Glutamatergic neuron (in vitro differentiated cells): Measurements from ENCODE around the gene CCNH. TPM values are rescaled to one million over a fixed set of nuclear protein-coding genes. Genes with fewer than 3 reads are reported as not detected.

Experiments used
- DNase-seq: peaks from one replicate; pipeline ENCODE4 v3.0.0; 2022
- H3K27ac Mint-ChIP-seq: one replicate; pipeline ENCODE4 v1.8.0; 2020; ENCODE audit warnings: mild to moderate bottlenecking, mixed read lengths, inconsistent platforms; ENCODE audit not compliant: unreplicated experiment
- H3K27me3 Mint-ChIP-seq: one replicate; pipeline ENCODE4 v1.8.0; 2020; ENCODE audit warnings: mild to moderate bottlenecking, moderate library complexity, mixed read lengths, inconsistent platforms; ENCODE audit not compliant: unreplicated experiment
- H3K36me3 Mint-ChIP-seq: one replicate; pipeline ENCODE4 v1.8.0; 2020; ENCODE audit warnings: mild to moderate bottlenecking, mixed read lengths, inconsistent platforms; ENCODE audit not compliant: unreplicated experiment
- H3K4me1 Mint-ChIP-seq: one replicate; pipeline ENCODE4 v1.8.0; 2020; ENCODE audit warnings: mild to moderate bottlenecking, low read depth, mixed read lengths, inconsistent platforms; ENCODE audit not compliant: unreplicated experiment
- H3K4me3 Mint-ChIP-seq: one replicate; pipeline ENCODE4 v1.8.0; 2020; ENCODE audit warnings: mild to moderate bottlenecking, mixed read lengths, inconsistent platforms; ENCODE audit not compliant: unreplicated experiment
- H3K9me3 Mint-ChIP-seq: one replicate; pipeline ENCODE4 v1.8.0; 2020; ENCODE audit warnings: mild to moderate bottlenecking, moderate library complexity, mixed read lengths, inconsistent platforms; ENCODE audit not compliant: unreplicated experiment
- total RNA-seq: library from RNA; stranded (reverse); fragmentation: NEBNext Ultra II Directional; extraction: Animal tissue kit (Norgen Biotek cat#: 25700); gene quantifications from one replicate; pipeline ENCODE4 v1.2.1, GENCODE V29; 2021; ENCODE audit not compliant: unreplicated experiment
- TF ChIP-seq, protein P1 (sequence below): fragments of 200-600 bp; sonication (generic); IDR thresholded peaks from one replicate; pipeline ENCODE4 v1.5.0; 2021; ENCODE audit not compliant: partially characterized antibody, unreplicated experiment

Gene CCNH
- total RNA-seq, 1 donor from 2014 or later, result 40.1 TPM

DNA sequence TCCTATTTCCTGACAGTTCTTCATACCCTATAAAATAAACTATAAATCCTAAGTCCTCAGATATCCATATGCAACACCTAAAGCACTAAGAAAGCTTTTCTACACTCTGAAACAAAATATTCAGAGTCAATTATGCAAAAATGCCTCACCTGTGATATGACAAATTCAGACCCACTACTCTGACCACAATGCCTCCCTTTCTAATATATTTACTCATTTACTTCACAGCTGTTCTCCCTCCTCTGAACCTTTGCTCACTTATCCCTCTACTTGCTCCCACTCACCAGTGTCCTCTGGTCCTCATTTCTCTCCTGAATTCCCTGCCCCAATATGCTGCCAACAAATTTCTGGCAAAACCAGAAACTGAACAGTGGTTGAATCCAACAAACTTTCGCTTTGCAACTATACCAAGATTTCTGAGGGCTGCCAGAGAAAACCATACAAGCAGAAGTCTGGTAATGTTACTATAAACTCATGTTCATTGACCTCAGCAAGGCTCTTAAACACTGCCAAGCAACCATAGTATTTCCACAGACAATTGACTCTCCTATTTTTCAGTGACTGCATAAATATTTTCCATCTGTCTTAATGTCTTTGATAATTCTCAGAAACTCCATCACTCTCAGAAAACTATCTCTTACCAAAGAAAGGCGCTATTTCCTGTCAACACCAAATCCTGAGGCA, 7.1 kb downstream of the CCNH start:
- no peak for DNase-seq
- Mint-ChIP-seq H3K4me1 (no peaks in the 10 kb centered on the region), H3K4me3 (no peak overlapping the region), H3K36me3 (peaks cover 5% of the 10 kb centered on the region), H3K27me3 (no peaks in the 10 kb centered on the region), H3K27ac (no peak overlapping the region), H3K9me3 (no peaks in the 10 kb centered on the region)
- TF ChIP-seq, protein P1, sequence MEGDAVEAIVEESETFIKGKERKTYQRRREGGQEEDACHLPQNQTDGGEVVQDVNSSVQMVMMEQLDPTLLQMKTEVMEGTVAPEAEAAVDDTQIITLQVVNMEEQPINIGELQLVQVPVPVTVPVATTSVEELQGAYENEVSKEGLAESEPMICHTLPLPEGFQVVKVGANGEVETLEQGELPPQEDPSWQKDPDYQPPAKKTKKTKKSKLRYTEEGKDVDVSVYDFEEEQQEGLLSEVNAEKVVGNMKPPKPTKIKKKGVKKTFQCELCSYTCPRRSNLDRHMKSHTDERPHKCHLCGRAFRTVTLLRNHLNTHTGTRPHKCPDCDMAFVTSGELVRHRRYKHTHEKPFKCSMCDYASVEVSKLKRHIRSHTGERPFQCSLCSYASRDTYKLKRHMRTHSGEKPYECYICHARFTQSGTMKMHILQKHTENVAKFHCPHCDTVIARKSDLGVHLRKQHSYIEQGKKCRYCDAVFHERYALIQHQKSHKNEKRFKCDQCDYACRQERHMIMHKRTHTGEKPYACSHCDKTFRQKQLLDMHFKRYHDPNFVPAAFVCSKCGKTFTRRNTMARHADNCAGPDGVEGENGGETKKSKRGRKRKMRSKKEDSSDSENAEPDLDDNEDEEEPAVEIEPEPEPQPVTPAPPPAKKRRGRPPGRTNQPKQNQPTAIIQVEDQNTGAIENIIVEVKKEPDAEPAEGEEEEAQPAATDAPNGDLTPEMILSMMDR, result no peak

GRCh38 chr5:87404359-87404758, 8.4 kb downstream of the CCNH start:
- DNase-seq, result no peak
- Mint-ChIP-seq H3K27ac (no peak overlapping the region), H3K36me3 (peaks cover 5% of the 10 kb centered on the region), H3K9me3 (no peaks in the 10 kb centered on the region), H3K27me3 (no peaks in the 10 kb centered on the region), H3K4me1 (peaks cover under 1% of the 10 kb centered on the region), H3K4me3 (no peak overlapping the region)
- TF ChIP-seq, protein P1, result no peak

DNA sequence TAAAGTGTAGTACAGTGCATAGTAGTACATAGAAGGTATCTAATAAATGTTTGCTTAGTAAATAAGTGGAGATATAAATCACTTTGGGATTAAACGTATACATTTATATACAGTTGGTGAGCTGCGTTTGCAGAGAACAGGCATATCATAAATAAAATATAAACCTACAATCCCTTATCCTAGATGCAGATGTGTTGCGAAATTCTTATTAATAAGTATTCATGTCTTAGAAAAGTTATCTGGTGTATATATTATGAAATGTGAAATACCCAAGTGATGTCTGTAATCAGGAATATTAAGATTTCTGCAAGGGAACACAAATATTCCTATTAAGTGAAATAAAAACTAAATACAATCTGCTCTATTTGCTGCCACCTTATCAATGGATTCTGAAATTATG, 8.8 kb downstream of the CCNH start:
- Mint-ChIP-seq H3K4me1 (peaks cover 2% of the 10 kb centered on the region), H3K9me3 (no peaks in the 10 kb centered on the region), H3K4me3 (no peak overlapping the region), H3K36me3 (peaks cover 5% of the 10 kb centered on the region), H3K27me3 (no peaks in the 10 kb centered on the region), H3K27ac (no peak overlapping the region)
- no peak for DNase-seq
- TF ChIP-seq, protein P1, result no peak

DNA sequence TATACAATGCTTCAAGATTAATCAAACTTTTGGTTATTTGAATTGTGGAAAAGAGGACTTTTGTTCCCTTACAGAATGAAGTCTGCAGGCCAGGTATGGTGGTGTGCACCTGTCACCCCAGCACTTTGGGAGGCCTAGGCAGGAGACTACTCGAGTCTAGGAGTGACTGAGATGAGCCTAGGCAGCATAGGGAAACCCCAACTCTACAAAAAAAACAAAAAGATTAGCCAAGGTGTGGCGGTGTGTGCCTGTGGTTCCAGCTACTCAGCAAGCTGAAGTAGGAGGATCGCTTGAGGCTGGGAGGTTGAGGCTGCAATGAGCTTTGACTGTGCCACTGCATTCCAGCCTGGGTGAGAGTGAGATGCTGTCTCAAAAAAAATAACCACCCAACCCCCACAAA, 9.3 kb downstream of the CCNH start:
- no peak overlapping the region for H3K27ac Mint-ChIP-seq
- DNase-seq, result no peak
- no peaks in the 10 kb centered on the region for H3K27me3 Mint-ChIP-seq
- H3K36me3 Mint-ChIP-seq, result peaks cover 5% of the 10 kb centered on the region
- no peaks in the 10 kb centered on the region for H3K9me3 Mint-ChIP-seq
- TF ChIP-seq, protein P1, result no peak
- no peak overlapping the region for H3K4me3 Mint-ChIP-seq
- H3K4me1 Mint-ChIP-seq, result peaks cover 2% of the 10 kb centered on the region

GRCh38 chr5:87401626-87402025, 11.1 kb downstream of the CCNH start:
- no peaks in the 10 kb centered on the region for H3K9me3 Mint-ChIP-seq
- TF ChIP-seq, protein P1, result no peak
- no peak for DNase-seq
- no peak overlapping the region for H3K27ac Mint-ChIP-seq
- H3K4me3 Mint-ChIP-seq, result no peak overlapping the region
- peaks cover 5% of the 10 kb centered on the region for H3K36me3 Mint-ChIP-seq
- H3K4me1 Mint-ChIP-seq, result peaks cover 2% of the 10 kb centered on the region
- H3K27me3 Mint-ChIP-seq, result no peaks in the 10 kb centered on the region
